ENCODE data around the gene CREBRF.

The CREBRF gene

GRCh38 chr5:173055722-173055982, 500 bp upstream of the CREBRF start:
- H3K4me3 ChIP-seq (replicated peaks; ENCODE audit: insufficient read depth, low read length): peak overlapping the region; percentile 99
- TF ChIP-seq SPI1 (IDR thresholded peaks at IDR 0.05; ENCODE audit: borderline replicate concordance, low read depth): no peak
- TF ChIP-seq, protein P1, sequence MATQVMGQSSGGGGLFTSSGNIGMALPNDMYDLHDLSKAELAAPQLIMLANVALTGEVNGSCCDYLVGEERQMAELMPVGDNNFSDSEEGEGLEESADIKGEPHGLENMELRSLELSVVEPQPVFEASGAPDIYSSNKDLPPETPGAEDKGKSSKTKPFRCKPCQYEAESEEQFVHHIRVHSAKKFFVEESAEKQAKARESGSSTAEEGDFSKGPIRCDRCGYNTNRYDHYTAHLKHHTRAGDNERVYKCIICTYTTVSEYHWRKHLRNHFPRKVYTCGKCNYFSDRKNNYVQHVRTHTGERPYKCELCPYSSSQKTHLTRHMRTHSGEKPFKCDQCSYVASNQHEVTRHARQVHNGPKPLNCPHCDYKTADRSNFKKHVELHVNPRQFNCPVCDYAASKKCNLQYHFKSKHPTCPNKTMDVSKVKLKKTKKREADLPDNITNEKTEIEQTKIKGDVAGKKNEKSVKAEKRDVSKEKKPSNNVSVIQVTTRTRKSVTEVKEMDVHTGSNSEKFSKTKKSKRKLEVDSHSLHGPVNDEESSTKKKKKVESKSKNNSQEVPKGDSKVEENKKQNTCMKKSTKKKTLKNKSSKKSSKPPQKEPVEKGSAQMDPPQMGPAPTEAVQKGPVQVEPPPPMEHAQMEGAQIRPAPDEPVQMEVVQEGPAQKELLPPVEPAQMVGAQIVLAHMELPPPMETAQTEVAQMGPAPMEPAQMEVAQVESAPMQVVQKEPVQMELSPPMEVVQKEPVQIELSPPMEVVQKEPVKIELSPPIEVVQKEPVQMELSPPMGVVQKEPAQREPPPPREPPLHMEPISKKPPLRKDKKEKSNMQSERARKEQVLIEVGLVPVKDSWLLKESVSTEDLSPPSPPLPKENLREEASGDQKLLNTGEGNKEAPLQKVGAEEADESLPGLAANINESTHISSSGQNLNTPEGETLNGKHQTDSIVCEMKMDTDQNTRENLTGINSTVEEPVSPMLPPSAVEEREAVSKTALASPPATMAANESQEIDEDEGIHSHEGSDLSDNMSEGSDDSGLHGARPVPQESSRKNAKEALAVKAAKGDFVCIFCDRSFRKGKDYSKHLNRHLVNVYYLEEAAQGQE (IDR thresholded peaks at IDR 0.05; ENCODE audit: insufficient replicate concordance, low read depth): no peak

DNA sequence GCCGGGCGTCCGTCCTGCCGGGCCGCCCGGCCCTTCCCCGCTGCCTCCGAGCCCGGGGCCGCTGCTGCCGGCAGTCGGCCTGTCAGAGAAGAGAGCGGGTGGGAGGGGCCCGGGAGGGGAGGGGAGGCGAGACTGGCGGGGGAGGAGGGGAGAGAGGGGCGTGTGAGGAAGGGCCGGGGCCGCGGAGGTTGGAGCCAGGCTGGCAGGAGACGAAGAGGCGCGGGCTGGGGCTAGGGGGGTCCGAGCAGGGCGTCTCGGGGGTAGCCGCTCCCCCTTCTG, 570 bp downstream of the CREBRF start:
- TF ChIP-seq SPI1 (IDR thresholded peaks at IDR 0.05; ENCODE audit: borderline replicate concordance, low read depth) (no peak), CTCF (IDR thresholded peaks at IDR 0.05; ENCODE audit: insufficient read depth, low read length) (no peak), GABPA (IDR thresholded peaks at IDR 0.05; ENCODE audit: low read depth) (no peak), POLR2AphosphoS5 (IDR thresholded peaks at IDR 0.05; ENCODE audit: low read depth) (no peak)
- TF ChIP-seq, protein P1 (IDR thresholded peaks at IDR 0.05; ENCODE audit: insufficient replicate concordance, low read depth): no peak
- DNase-seq (ENCODE audit: low read depth in 1 of 2, low spot score in 1 of 2): no peak
- no peaks in the 10 kb centered on the region for H3K27me3 ChIP-seq (ENCODE audit: insufficient read depth, poor library complexity, severe bottlenecking)
- H3K4me3 ChIP-seq (replicated peaks; ENCODE audit: insufficient read depth, low read length): peak overlapping the region; percentile 99
- peak overlapping the region; percentile 29; the same call in 1 of the 2 replicates for H3K27ac ChIP-seq (replicated peaks)

More at GRCh38 chr5:173055722-173055982, 500 bp upstream of the CREBRF start:
- no peak for DNase-seq (ENCODE audit: low read depth in 1 of 2, low spot score in 1 of 2)
- Histone ChIP-seq H3K27me3 (ENCODE audit: insufficient read depth, poor library complexity, severe bottlenecking) (no peaks in the 10 kb centered on the region), H3K27ac (replicated peaks) (no peak overlapping the region)

GRCh38 chr5:173057062-173057924, 1.1 kb downstream of the CREBRF start:
- DNase-seq (ENCODE audit: low read depth in 1 of 2, low spot score in 1 of 2): peak; percentile 89 to 98
- Histone ChIP-seq H3K27me3 (ENCODE audit: insufficient read depth, poor library complexity, severe bottlenecking) (no peaks in the 10 kb centered on the region), H3K27ac (replicated peaks) (peak overlapping the region; percentile 58), H3K4me3 (replicated peaks; ENCODE audit: insufficient read depth, low read length) (peak overlapping the region; percentile 99)
- no peak for TF ChIP-seq SPI1 (IDR thresholded peaks at IDR 0.05; ENCODE audit: borderline replicate concordance, low read depth)
- TF ChIP-seq CTCF (IDR thresholded peaks at IDR 0.05; ENCODE audit: insufficient read depth, low read length): no peak
- TF ChIP-seq GABPA (IDR thresholded peaks at IDR 0.05; ENCODE audit: low read depth): peak; percentile 51; the same call in 1 of the 2 replicates

DNA sequence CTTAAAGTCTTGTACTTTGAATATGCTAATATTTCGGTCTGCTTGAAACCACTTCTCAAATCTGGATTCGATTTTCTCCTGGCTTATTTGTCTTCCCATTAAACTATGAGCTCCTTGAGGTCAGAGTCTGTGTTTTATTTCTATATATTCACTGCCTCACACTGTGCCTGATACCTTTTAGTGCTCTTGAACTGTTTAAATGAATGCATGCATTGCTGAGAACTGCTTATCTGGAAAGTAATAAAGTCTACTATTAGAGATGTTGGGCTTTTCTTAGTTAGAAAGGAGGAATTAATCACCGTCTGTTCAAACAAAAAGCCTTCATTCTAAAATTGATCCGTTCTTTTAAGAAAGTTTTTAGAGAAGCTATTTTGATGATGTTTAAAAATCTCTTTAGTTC, 6.0 kb downstream of the CREBRF start:
- no peak for DNase-seq (ENCODE audit: low read depth in 1 of 2, low spot score in 1 of 2)
- Histone ChIP-seq H3K4me3 (replicated peaks; ENCODE audit: insufficient read depth, low read length) (no peak overlapping the region), H3K27me3 (ENCODE audit: insufficient read depth, poor library complexity, severe bottlenecking) (no peaks in the 10 kb centered on the region), H3K27ac (replicated peaks) (no peak overlapping the region)
- no peak for TF ChIP-seq POLR2AphosphoS5 (IDR thresholded peaks at IDR 0.05; ENCODE audit: low read depth)
- TF ChIP-seq CTCF (IDR thresholded peaks at IDR 0.05; ENCODE audit: insufficient read depth, low read length): no peak

Data from HL-60 (cell line).